ENCODE results near the gene PGBD5.

PGBD5 gene

DNA sequence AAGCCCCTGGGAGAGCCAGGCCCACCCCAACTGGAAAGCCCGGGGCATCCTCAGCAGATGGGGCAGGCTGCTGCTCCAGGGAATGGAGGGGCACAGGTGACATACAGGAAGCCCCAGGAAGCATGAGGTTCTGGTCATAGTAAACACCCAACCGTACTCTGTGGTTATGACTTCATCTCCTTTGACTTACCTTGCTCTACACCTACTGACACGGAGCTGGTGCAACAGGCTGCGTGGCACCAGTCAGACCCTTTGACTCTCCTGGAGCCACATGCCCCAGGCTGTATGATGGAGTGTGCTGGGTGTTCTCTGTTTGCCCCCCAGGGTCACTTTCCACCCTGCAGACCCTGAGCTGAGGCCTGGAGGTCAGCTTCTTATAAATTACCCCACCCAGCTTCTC is 72.1 kb downstream of the PGBD5 start:
- no peak overlapping the region for H3K4me3 ChIP-seq (ENCODE audit: low read depth, low read length)
- in situ Hi-C loops (cut with HindIII; ENCODE audit: low pct_ligation_motif_present, low sequenced_read_pairs), result no loop called here
- no peak overlapping the region for H3K27ac ChIP-seq
- TF ChIP-seq, protein P1, sequence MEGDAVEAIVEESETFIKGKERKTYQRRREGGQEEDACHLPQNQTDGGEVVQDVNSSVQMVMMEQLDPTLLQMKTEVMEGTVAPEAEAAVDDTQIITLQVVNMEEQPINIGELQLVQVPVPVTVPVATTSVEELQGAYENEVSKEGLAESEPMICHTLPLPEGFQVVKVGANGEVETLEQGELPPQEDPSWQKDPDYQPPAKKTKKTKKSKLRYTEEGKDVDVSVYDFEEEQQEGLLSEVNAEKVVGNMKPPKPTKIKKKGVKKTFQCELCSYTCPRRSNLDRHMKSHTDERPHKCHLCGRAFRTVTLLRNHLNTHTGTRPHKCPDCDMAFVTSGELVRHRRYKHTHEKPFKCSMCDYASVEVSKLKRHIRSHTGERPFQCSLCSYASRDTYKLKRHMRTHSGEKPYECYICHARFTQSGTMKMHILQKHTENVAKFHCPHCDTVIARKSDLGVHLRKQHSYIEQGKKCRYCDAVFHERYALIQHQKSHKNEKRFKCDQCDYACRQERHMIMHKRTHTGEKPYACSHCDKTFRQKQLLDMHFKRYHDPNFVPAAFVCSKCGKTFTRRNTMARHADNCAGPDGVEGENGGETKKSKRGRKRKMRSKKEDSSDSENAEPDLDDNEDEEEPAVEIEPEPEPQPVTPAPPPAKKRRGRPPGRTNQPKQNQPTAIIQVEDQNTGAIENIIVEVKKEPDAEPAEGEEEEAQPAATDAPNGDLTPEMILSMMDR (IDR thresholded peaks at IDR 0.05; ENCODE audit: low read depth, low read length, missing control alignments), result no peak
- H3K36me3 ChIP-seq (replicated peaks), result no peaks in the 10 kb centered on the region
- DNase-seq, result no peak
- no peaks in the 10 kb centered on the region for H3K27me3 ChIP-seq (replicated peaks)

DNA sequence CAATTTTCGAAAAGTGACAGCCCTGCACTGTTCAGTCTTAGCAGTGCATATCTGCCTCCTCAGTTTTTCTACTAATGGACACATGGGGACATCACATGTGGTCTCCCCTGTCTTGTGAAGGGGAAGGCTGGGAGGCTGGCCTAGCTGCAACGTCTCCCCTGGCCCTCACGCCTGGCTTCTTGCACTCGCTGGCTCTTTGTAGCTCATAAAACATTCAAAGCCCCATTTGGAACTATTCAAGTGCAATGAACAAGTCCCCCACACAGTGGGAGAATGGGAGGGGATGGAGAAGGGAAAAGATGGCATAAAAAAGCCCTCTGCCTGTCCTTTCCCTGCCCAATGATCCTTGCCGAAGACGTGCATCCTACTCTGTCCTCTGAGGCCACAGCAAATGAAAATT is 73.6 kb downstream of the PGBD5 start:
- no peak overlapping the region for H3K27ac ChIP-seq

DNA sequence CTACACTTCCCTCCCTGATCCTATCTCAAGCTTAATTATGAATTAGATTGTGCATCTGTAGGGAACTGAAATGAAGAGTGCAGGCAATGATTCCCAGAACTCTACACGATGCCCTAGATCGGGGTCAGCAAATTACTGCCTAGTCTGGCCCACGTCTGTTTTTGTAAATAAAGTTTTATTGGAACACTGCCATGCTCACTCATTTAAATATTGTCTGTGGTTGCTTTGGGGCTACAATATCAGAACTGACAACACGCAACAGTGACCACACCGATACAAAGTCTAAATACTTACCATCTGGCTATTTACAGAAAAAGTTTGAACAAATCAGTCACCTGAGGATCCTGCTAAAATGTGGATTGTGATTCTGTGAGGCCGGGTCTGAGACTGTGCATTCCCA is 74.1 kb downstream of the PGBD5 start:
- TF ChIP-seq, protein P1 (IDR thresholded peaks at IDR 0.05; ENCODE audit: low read depth, low read length, missing control alignments), result no peak
- DNase-seq, result no peak
- no peaks in the 10 kb centered on the region for H3K27me3 ChIP-seq (replicated peaks)
- in situ Hi-C loops (cut with HindIII; ENCODE audit: low pct_ligation_motif_present, low sequenced_read_pairs), result no loop called here
- H3K27ac ChIP-seq, result no peak overlapping the region
- no peak overlapping the region for H3K4me3 ChIP-seq (ENCODE audit: low read depth, low read length)
- H3K36me3 ChIP-seq (replicated peaks), result no peaks in the 10 kb centered on the region

More for the DNA sequence above, 73.6 kb downstream of the PGBD5 start:
- TF ChIP-seq, protein P1 (IDR thresholded peaks at IDR 0.05; ENCODE audit: low read depth, low read length, missing control alignments), result no peak
- Histone ChIP-seq H3K4me3 (ENCODE audit: low read depth, low read length) (no peak overlapping the region), H3K27me3 (replicated peaks) (no peaks in the 10 kb centered on the region), H3K36me3 (replicated peaks) (no peaks in the 10 kb centered on the region)
- in situ Hi-C loops (cut with HindIII; ENCODE audit: low pct_ligation_motif_present, low sequenced_read_pairs), result no loop called here
- DNase-seq, result no peak

DNA sequence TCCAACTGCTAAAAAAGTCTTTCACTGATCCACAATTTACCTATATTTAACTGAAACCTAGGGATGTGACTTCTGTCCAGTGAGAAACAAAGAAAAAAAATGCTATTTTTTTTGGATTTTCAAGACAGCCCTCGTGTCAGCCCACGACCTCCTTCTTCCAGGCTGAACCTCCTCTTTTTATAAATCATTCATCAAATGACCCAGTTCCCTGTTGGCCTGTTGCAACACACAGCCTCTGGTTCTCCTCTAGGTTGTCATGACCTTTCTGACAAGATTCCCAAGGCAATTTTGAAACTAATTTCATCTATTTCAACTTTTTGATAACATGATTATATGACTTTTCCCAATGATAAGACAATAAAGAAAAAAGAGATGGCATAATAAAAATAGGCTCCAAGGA is 74.6 kb downstream of the PGBD5 start:
- Histone ChIP-seq H3K27ac (no peak overlapping the region), H3K36me3 (replicated peaks) (no peaks in the 10 kb centered on the region), H3K4me3 (ENCODE audit: low read depth, low read length) (no peak overlapping the region), H3K27me3 (replicated peaks) (no peaks in the 10 kb centered on the region)
- no peak for DNase-seq
- in situ Hi-C loops (cut with HindIII; ENCODE audit: low pct_ligation_motif_present, low sequenced_read_pairs), result no loop called here
- TF ChIP-seq, protein P1 (IDR thresholded peaks at IDR 0.05; ENCODE audit: low read depth, low read length, missing control alignments), result no peak

DNA sequence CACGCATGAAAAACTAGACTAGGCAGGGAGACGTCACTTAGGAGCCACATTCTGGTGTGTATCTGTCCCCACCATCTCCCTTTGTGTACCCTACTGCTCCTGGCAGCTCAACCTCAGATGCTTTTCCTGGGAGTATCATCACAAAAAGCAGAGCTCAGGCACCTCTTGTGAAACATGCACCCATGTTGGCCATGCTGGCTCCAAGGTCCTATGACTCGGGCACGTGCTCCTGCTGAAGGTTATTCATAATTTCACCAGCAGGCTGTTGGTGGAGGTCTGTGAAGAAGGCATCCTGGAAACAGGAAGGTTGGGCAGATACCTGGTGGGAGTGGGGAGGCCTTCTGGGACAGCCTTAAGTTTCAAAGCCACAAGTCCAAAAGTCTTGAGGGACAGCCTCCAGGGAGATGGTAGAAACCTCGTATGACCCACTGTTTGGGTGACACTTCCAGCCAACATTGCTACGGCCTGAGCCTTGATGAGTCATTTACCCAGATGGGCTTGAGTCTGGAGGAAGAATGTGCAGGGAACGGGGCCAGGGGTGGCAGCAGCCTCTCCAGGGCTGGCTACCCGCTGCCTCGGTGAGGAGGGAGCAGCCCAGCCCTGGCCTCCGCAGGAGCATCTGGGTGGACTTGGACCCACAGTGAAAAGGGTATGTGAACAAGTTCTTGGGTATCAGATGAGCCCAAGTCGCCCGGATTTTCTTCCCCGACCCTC is 75.8 kb downstream of the PGBD5 start:
- H3K27me3 ChIP-seq (replicated peaks), result no peaks in the 10 kb centered on the region
- no peak for DNase-seq
- no peaks in the 10 kb centered on the region for H3K36me3 ChIP-seq (replicated peaks)
- in situ Hi-C loops (cut with HindIII; ENCODE audit: low pct_ligation_motif_present, low sequenced_read_pairs), result no loop called here
- H3K27ac ChIP-seq, result no peak overlapping the region
- no peak overlapping the region for H3K4me3 ChIP-seq (ENCODE audit: low read depth, low read length)
- TF ChIP-seq, protein P1 (IDR thresholded peaks at IDR 0.05; ENCODE audit: low read depth, low read length, missing control alignments), result no peak

DNA sequence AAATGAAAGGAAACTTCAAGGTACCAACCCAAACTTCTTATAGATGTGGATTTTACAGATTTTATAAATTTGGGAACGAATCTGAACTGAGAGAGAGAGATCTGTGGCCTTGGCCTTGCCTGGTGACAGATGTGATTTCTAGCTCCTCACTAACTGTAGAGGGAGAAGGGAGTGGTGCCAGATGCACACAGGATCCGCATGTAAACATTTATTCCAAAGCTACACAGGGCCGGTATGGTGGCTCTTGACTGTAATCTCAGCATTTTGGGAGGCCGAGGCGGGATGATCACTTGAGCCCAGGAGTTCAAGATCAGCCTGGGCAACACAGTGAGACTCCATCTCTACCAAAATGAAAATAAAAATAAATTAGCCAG is 77.1 kb downstream of the PGBD5 start:
- no peak overlapping the region for H3K4me3 ChIP-seq (ENCODE audit: low read depth, low read length)
- H3K27me3 ChIP-seq (replicated peaks), result no peaks in the 10 kb centered on the region
- no peak for DNase-seq
- TF ChIP-seq, protein P1 (IDR thresholded peaks at IDR 0.05; ENCODE audit: low read depth, low read length, missing control alignments), result no peak
- no peak overlapping the region for H3K27ac ChIP-seq
- H3K36me3 ChIP-seq (replicated peaks), result no peaks in the 10 kb centered on the region
- in situ Hi-C loops (cut with HindIII; ENCODE audit: low pct_ligation_motif_present, low sequenced_read_pairs), result no loop called here

All from brain microvascular endothelial cell (primary cell).